ENCODE data around the gene MREG. TPM values are rescaled to one million over a fixed set of nuclear protein-coding genes. Genes with fewer than 3 reads are reported as not detected.

MREG gene
- 1 to 10 TPM; 4.0 to 9.8 (median 6.8) TPM for total RNA-seq
- total RNA-seq (2013), result 9.4 TPM

GRCh38 chr2:216013080-216013909 lies at the start of gene MREG:
MREG (minus strand) TSS chr2:216013551; CDS start chr2:216013327, 224 bp downstream.
- TF ChIP-seq CTCF (IDR thresholded peaks at IDR 0.05), result peak; percentile 74
- Histone ChIP-seq H3K27me3 (ENCODE audit: control insufficient read depth, insufficient read depth, low read length) (no peaks in the 10 kb centered on the region), H3K9me3 (ENCODE audit: control insufficient read depth, insufficient read depth, low read length) (no peaks in the 10 kb centered on the region), H3K36me3 (ENCODE audit: control insufficient read depth, insufficient read depth, low read length) (no peaks in the 10 kb centered on the region), H3K27ac (ENCODE audit: low read length) (no peak within 1 kb of the TSS), H3K4me1 (ENCODE audit: control insufficient read depth, insufficient read depth, low read length) (peaks cover 27% of the 10 kb centered on the region), H3K4me3 (ENCODE audit: low read length) (peak within 1 kb of the TSS; percentile 47)
- Mint-ChIP-seq H3K4me1 (peaks cover 33 to 41% of the 10 kb centered on the region in 2 donors), H3K36me3 (no peaks in the 10 kb centered on the region), H3K27ac (peak within 1 kb of the TSS; percentile 56 to 81), H3K27me3 (ENCODE audit: low read depth in 2 of 2) (no peaks in the 10 kb centered on the region), H3K9me3 (no peaks in the 10 kb centered on the region), H3K4me3 (peak within 1 kb of the TSS; percentile 91)
- DNase-seq, result peak; percentile 71 to 92
- intact Hi-C loops (cut with micrococcal nuclease), result no loop called here
- peak; percentile 79 to 88 (median 85) for ATAC-seq
- under 1% methylated on average over 70 of the region's 70 CpGs for WGBS (ENCODE audit: insufficient coverage)

- Mint-ChIP-seq H3K27me3 (ENCODE audit: low read depth in 2 of 2) (no peaks in the 10 kb centered on the region), H3K4me3 (peak overlapping the region; percentile 65), H3K27ac (peak overlapping the region; percentile 93 to 94), H3K4me1 (peaks cover 36 to 37% of the 10 kb centered on the region in 2 donors), H3K9me3 (no peaks in the 10 kb centered on the region), H3K36me3 (no peaks in the 10 kb centered on the region)
- TF ChIP-seq CTCF (IDR thresholded peaks at IDR 0.05), result peak; percentile 18
- no peak for ATAC-seq
- peak in 1 of 2 donors; percentile 35 for DNase-seq
- intact Hi-C loops (cut with micrococcal nuclease), result no loop called here
- H3K27ac ChIP-seq (ENCODE audit: low read length), result no peak overlapping the region
- peaks cover 6% of the 10 kb centered on the region for H3K36me3 ChIP-seq (ENCODE audit: control insufficient read depth, insufficient read depth, low read length)
- peaks cover 14% of the 10 kb centered on the region for H3K4me1 ChIP-seq (ENCODE audit: control insufficient read depth, insufficient read depth, low read length)
- H3K9me3 ChIP-seq (ENCODE audit: control insufficient read depth, insufficient read depth, low read length), result no peaks in the 10 kb centered on the region
- H3K4me3 ChIP-seq (ENCODE audit: low read length), result no peak overlapping the region
- no peaks in the 10 kb centered on the region for H3K27me3 ChIP-seq (ENCODE audit: control insufficient read depth, insufficient read depth, low read length)
- WGBS (ENCODE audit: insufficient coverage), result 100% methylated on average over 3 of the region's 5 CpGs
These were observed 46.0 kb upstream of the MREG start for GRCh38 chr2:216059233-216059834.

GRCh38 chr2:216057688-216058193 lies 44.4 kb upstream of the MREG start:
- intact Hi-C loops (cut with micrococcal nuclease), result no loop called here
- peak; percentile 94 to 95 (median 95) for ATAC-seq
- H3K4me3 ChIP-seq (ENCODE audit: low read length), result peak overlapping the region; percentile 17
- peaks cover 14% of the 10 kb centered on the region for H3K4me1 ChIP-seq (ENCODE audit: control insufficient read depth, insufficient read depth, low read length)
- no peaks in the 10 kb centered on the region for H3K27me3 ChIP-seq (ENCODE audit: control insufficient read depth, insufficient read depth, low read length)
- Mint-ChIP-seq H3K4me1 (peaks cover 36 to 37% of the 10 kb centered on the region in 2 donors), H3K27ac (peak overlapping the region; percentile 93 to 94), H3K4me3 (peak overlapping the region; percentile 81), H3K27me3 (ENCODE audit: low read depth in 2 of 2) (no peaks in the 10 kb centered on the region), H3K9me3 (no peaks in the 10 kb centered on the region), H3K36me3 (no peaks in the 10 kb centered on the region)
- DNase-seq, result peak; percentile 36 to 83
- H3K36me3 ChIP-seq (ENCODE audit: control insufficient read depth, insufficient read depth, low read length), result peaks cover 2% of the 10 kb centered on the region
- TF ChIP-seq CTCF (IDR thresholded peaks at IDR 0.05), result no peak
- no peaks in the 10 kb centered on the region for H3K9me3 ChIP-seq (ENCODE audit: control insufficient read depth, insufficient read depth, low read length)
- 6% methylated on average over 7 of the region's 7 CpGs for WGBS (ENCODE audit: insufficient coverage)
- H3K27ac ChIP-seq (ENCODE audit: low read length), result peak overlapping the region; percentile 97
